Panc1 (cell line): ENCODE data around the gene ATP6V1B1. TPM values are rescaled to one million over a fixed set of nuclear protein-coding genes. Genes with fewer than 3 reads are reported as not detected.

Source experiments
- ATAC-seq: fragments of 200-7000 bp; cut with Tn5 transposase; 2 replicates; pipeline ENCODE4 v1.9.1; 2020; ENCODE audit warnings: mild to moderate bottlenecking, moderate library complexity
- BruUV-seq: library from RNA; stranded (reverse); fragments of 400-500 nt; replicated peaks from 2 replicates; lab custom pipeline; 2021; lab: Mats Ljungman, UMichigan
- CTCF ChIA-PET: fragments of 300-600 bp; sonication (Branson Sonifier 250); formaldehyde crosslinking; loops from one replicate; lab custom pipeline; 2022; ENCODE audit warnings: antibody characterized with exemption; lab: Charles Lee
- POLR2A ChIA-PET: fragments of 300-600 bp; sonication (Branson Sonifier 250); formaldehyde crosslinking; loops from one replicate; lab custom pipeline; 2022; ENCODE audit warnings: antibody characterized with exemption; lab: Charles Lee
- DNase-seq: peaks from one replicate; pipeline ENCODE4 v3.0.0-alpha.2; 2010; ENCODE audit warnings: low read depth, low spot score
- H3K27ac ChIP-seq: 2 replicates; pipeline ENCODE4 v1.5.1; 2011; ENCODE audit warnings: mild to moderate bottlenecking, low read length, inconsistent platforms
- H3K27me3 ChIP-seq: fragments of 200-500 bp; sonication (Bioruptor generic); 2 replicates; pipeline ENCODE4 v1.6.0; 2014; ENCODE audit warnings: low read length, inconsistent platforms; ENCODE audit not compliant: control insufficient read depth, insufficient read depth
- H3K36me3 ChIP-seq: fragments of 200-500 bp; sonication (Bioruptor generic); 2 replicates; pipeline ENCODE4 v1.5.1; 2014; ENCODE audit warnings: inconsistent platforms, mild to moderate bottlenecking, low read length, moderate library complexity; ENCODE audit not compliant: control insufficient read depth, insufficient read depth
- H3K4me1 ChIP-seq: 2 replicates; pipeline ENCODE4 v1.5.1; 2011; ENCODE audit warnings: inconsistent platforms, mild to moderate bottlenecking, low read length, moderate library complexity; ENCODE audit not compliant: control insufficient read depth, insufficient read depth
- H3K4me3 ChIP-seq, 2 experiments: 2 replicates each; pipeline ENCODE4 v1.5.1; 2011 to 2012; ENCODE audit warnings: low read depth in 2 of 2, low read length in 2 of 2, mild to moderate bottlenecking in 2 of 2, inconsistent platforms in 1 of 2, moderate library complexity in 1 of 2
- H3K9me3 ChIP-seq: fragments of 200-500 bp; sonication (Bioruptor generic); 2 replicates; pipeline ENCODE4 v1.5.1; 2014; ENCODE audit warnings: low read depth, mild to moderate bottlenecking, inconsistent platforms, low read length, moderate library complexity; ENCODE audit not compliant: control insufficient read depth, insufficient read depth
- POLR2AphosphoS5 ChIP-seq: IDR thresholded peaks from 2 replicates; pipeline ENCODE4 v1.6.1; 2012; ENCODE audit warnings: mild to moderate bottlenecking, low read depth, low read length, moderate library complexity
- REST ChIP-seq, 2 experiments: IDR thresholded peaks; 2 replicates each; pipeline ENCODE4 v1.6.1; 2011 to 2012; ENCODE audit warnings: low read depth in 2 of 2, control low read depth in 1 of 2, low read length in 1 of 2, mild to moderate bottlenecking in 1 of 2, moderate library complexity in 1 of 2; ENCODE audit not compliant: insufficient read depth in 1 of 2
- SIN3A ChIP-seq: IDR thresholded peaks from 2 replicates; pipeline ENCODE4 v1.6.1; 2012; ENCODE audit warnings: low read depth, mild to moderate bottlenecking, low read length, moderate library complexity, borderline replicate concordance; ENCODE audit not compliant: insufficient read depth
- TCF7L2 ChIP-seq: IDR thresholded peaks from 2 replicates; pipeline ENCODE4 v1.6.1; 2011; ENCODE audit warnings: mild to moderate bottlenecking, low read depth, low read length, inconsistent platforms
- in situ Hi-C: cut with HindIII; loops from 2 replicates; pipeline ENCODE4 v1.10.0; 2016; ENCODE audit warnings: low sequenced_read_pairs, low pct_unique_long_range_greater_than_20kb
- intact Hi-C: fragments of 100-400 bp; cut with micrococcal nuclease; formaldehyde crosslinking; loops from one replicate; pipeline ENCODE4 v1.10.0; 2022; ENCODE audit not compliant: unreplicated experiment
- total RNA-seq: library from RNA; stranded (reverse); gene quantifications from one replicate; pipeline ENCODE4 v1.2.1, GENCODE V29; 2021; ENCODE audit not compliant: unreplicated experiment
- TF ChIP-seq, protein P1 (sequence below): fragments of 450-650 bp; IDR thresholded peaks from 2 replicates; pipeline ENCODE4 v1.5.1; 2017; ENCODE audit warnings: mild to moderate bottlenecking

The ATP6V1B1 gene
- total RNA-seq, 1 experiment from 2014 or later = 0.18 TPM

DNA sequence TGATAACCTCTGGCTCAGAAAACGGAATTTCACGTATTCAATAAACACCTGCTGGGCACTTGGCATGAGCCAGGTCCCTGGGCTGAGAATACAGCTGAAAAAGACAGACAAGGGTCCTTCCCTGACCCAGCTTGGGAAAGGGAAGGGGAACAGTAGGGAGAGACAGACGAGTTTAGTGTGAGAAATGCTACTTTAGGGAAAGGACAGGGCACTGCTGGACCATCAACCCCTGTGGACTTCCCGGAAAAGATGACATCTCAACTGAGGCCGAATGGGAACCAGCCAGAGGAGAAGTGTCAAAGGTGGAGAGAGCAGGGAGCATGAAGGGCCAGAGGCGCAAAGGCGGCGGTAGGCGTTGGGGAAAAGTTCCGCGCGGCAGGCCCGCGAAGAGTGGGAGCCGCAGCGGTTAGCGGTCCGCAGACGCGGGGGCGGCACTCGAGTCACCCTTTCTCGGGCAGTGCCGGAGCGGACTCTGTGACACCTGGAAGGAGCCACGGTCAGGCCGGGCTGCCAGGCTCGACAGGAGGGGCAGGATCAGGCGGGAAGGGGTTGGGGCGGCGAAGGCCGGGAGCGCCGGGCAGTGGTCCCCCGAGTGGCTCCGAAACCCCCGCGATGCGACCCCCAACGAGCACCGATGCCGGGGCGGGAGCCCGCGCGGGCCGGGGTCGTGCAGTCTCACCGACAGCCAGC is 58.5 kb downstream of the ATP6V1B1 start:
- no peaks in the 10 kb centered on the region for H3K9me3 ChIP-seq
- H3K4me3 ChIP-seq = peak overlapping the region; percentile 84 to 88
- H3K4me1 ChIP-seq = peaks cover 7% of the 10 kb centered on the region
- ATAC-seq (peak; percentile 29; the same call in 1 of the 2 replicates), DNase-seq (no peak)
- intact Hi-C loops (no loop called here), in situ Hi-C loops (no loop called here)
- no peaks in the 10 kb centered on the region for H3K27me3 ChIP-seq
- ChIA-PET CTCF (no interaction called here), POLR2A (no interaction called here)
- H3K27ac ChIP-seq = peak overlapping the region; percentile 81
- H3K36me3 ChIP-seq = peaks cover 2% of the 10 kb centered on the region; the same call in 1 of the 2 replicates
- BruUV-seq = no TSS peak
- no peak for TF ChIP-seq TCF7L2
- TF ChIP-seq POLR2AphosphoS5 = no peak
- no peak for TF ChIP-seq REST (IDR thresholded peaks at IDR 0.05; ENCODE audit: insufficient read depth in 1 of 2, low read depth in 2 of 2, low read length in 1 of 2)
- no peak for TF ChIP-seq SIN3A
- TF ChIP-seq, protein P1, sequence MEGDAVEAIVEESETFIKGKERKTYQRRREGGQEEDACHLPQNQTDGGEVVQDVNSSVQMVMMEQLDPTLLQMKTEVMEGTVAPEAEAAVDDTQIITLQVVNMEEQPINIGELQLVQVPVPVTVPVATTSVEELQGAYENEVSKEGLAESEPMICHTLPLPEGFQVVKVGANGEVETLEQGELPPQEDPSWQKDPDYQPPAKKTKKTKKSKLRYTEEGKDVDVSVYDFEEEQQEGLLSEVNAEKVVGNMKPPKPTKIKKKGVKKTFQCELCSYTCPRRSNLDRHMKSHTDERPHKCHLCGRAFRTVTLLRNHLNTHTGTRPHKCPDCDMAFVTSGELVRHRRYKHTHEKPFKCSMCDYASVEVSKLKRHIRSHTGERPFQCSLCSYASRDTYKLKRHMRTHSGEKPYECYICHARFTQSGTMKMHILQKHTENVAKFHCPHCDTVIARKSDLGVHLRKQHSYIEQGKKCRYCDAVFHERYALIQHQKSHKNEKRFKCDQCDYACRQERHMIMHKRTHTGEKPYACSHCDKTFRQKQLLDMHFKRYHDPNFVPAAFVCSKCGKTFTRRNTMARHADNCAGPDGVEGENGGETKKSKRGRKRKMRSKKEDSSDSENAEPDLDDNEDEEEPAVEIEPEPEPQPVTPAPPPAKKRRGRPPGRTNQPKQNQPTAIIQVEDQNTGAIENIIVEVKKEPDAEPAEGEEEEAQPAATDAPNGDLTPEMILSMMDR = no peak

DNA sequence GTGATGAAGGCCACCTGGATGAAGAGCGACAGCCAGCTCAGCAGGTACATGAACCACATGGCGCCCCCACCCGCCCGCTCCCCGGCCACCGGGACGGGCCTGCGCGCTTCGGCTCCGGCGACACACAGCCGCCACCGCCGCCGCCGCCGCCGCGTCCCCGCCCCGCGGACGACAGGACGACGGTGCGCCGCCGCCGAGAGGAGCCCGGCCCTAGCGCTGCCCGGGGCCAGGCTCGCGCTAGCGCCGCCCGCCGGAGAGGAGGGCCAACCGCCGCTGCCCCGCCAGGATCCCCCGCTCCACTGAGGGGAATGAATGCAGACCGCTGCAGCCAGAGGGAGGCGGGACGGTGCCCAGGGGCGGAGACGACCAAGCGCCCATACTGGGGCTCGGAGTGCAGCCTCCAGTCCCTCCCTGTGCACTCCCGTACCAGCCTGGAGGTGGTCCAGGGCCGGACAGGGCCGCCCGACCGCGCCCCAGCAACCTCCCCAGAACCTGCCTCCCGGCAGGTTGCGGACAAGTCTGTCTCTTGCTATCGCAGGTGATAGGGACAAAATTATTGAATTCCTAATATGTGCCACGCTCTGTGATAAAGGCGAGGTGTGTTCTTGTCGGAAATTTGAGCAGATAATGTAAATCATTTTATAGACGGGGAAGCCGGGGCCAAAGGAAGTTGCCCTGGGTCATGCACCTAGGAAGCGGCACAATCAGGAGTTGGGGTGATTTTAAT is 59.2 kb downstream of the ATP6V1B1 start, which contains the start of gene TEX261:
TSS of gene TEX261 (minus strand) at position 175 of the 727 bp plus-strand sequence. CDS start at position 59, 116 bp downstream.
- intact Hi-C loops = no loop called here
- no TSS peak for BruUV-seq
- CTCF ChIA-PET = no interaction called here
- Histone ChIP-seq H3K4me1 (peaks cover 7% of the 10 kb centered on the region), H3K4me3 (peak within 1 kb of the TSS; percentile 88 to 91), H3K36me3 (peaks cover 2% of the 10 kb centered on the region; the same call in 1 of the 2 replicates), H3K27me3 (no peaks in the 10 kb centered on the region), H3K27ac (peak within 1 kb of the TSS; percentile 81), H3K9me3 (no peaks in the 10 kb centered on the region)
- POLR2A ChIA-PET = no interaction called here
- TF ChIP-seq REST (IDR thresholded peaks at IDR 0.05; ENCODE audit: insufficient read depth in 1 of 2, low read depth in 2 of 2, low read length in 1 of 2) (0 out of 4 replicates have a peak, but pooled peaks of 1 of the 2 experiments have one; percentile 36), TCF7L2 (no peak)
- TF ChIP-seq, protein P1 = peak; percentile 98
- DNase-seq = no peak
- in situ Hi-C loops = no loop called here
- peak; percentile 99 for ATAC-seq
